ENCODE results near the gene PPP1R12B.
"Not testable (repeated sequence)": the region's sequence is repeated elsewhere in the genome, so short reads cannot be mapped to it uniquely, and the experiment has no call there.

Gene PPP1R12B

DNA sequence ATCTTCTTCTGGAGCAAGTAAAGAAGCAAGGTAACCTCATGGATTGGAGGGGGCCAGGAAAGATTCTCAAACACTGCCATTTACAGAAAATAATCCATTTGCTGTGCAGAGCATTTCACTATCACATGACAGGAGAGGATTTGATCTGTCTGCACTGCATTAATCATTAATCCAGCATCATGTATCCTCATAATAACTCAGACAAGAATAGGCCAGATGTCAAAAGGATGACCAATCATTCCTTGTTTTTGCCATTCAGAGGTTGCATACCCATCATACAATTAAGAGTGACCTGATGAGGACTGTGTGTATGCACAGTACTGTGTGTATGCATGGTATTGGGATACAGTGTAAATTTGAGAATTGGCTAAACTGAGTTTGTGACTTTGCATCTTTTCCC, 74.2 kb downstream of the PPP1R12B start:
- H3K4me3 ChIP-seq (ENCODE audit: low read depth, low read length); H3K27me3 ChIP-seq (ENCODE audit: control insufficient read depth, insufficient read depth, low read length); H3K4me1 ChIP-seq; H2AFZ ChIP-seq; H3K79me2 ChIP-seq; H3K27ac ChIP-seq; H3K9me3 ChIP-seq (ENCODE audit: control insufficient read depth, low read length); H3K9ac ChIP-seq; H3K36me3 ChIP-seq (ENCODE audit: control insufficient read depth, insufficient read depth, low read length); H3K4me2 ChIP-seq (ENCODE audit: low read length): not testable (repeated sequence)

DNA sequence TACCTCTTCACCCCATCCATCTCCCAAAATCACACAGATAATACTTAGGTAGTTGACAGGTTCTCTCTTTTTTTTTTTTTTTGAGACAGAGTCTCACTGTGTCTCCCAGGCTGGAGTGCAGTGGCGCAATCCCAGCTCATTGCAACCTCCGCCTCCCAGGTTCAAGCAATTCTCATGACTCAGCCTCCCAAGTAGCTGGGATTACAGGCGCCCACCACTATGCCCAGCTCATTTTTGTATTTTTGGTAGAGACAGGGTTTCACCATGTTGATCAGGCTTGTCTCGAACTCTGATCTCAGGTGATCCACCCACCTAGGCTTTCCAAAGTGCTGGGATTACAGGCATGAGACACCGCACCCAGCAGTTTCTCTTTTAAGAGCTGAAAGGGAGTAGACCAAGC, 75.8 kb downstream of the PPP1R12B start:
- not testable (repeated sequence) for H3K36me3 ChIP-seq (ENCODE audit: control insufficient read depth, insufficient read depth, low read length); H3K79me2 ChIP-seq; H3K27ac ChIP-seq; H3K9ac ChIP-seq; H3K4me3 ChIP-seq (ENCODE audit: low read depth, low read length); H3K4me1 ChIP-seq; H2AFZ ChIP-seq; H3K4me2 ChIP-seq (ENCODE audit: low read length); H3K9me3 ChIP-seq (ENCODE audit: control insufficient read depth, low read length); H3K27me3 ChIP-seq (ENCODE audit: control insufficient read depth, insufficient read depth, low read length)

GRCh38 chr1:202430111-202430510, 81.6 kb downstream of the PPP1R12B start:
- H3K4me2 ChIP-seq (ENCODE audit: low read length); H3K36me3 ChIP-seq (ENCODE audit: control insufficient read depth, insufficient read depth, low read length); H3K27ac ChIP-seq; H3K79me2 ChIP-seq; H3K9me3 ChIP-seq (ENCODE audit: control insufficient read depth, low read length); H2AFZ ChIP-seq; H3K4me3 ChIP-seq (ENCODE audit: low read depth, low read length); H3K27me3 ChIP-seq (ENCODE audit: control insufficient read depth, insufficient read depth, low read length); H3K9ac ChIP-seq; H3K4me1 ChIP-seq: not testable (repeated sequence)

- H3K9ac ChIP-seq; H2AFZ ChIP-seq; H3K4me3 ChIP-seq (ENCODE audit: low read depth, low read length); H3K4me1 ChIP-seq; H3K36me3 ChIP-seq (ENCODE audit: control insufficient read depth, insufficient read depth, low read length); H3K4me2 ChIP-seq (ENCODE audit: low read length); H3K27me3 ChIP-seq (ENCODE audit: control insufficient read depth, insufficient read depth, low read length); H3K27ac ChIP-seq; H3K9me3 ChIP-seq (ENCODE audit: control insufficient read depth, low read length); H3K79me2 ChIP-seq: not testable (repeated sequence)
These were observed 83.8 kb downstream of the PPP1R12B start for GRCh38 chr1:202432338-202432737.

DNA sequence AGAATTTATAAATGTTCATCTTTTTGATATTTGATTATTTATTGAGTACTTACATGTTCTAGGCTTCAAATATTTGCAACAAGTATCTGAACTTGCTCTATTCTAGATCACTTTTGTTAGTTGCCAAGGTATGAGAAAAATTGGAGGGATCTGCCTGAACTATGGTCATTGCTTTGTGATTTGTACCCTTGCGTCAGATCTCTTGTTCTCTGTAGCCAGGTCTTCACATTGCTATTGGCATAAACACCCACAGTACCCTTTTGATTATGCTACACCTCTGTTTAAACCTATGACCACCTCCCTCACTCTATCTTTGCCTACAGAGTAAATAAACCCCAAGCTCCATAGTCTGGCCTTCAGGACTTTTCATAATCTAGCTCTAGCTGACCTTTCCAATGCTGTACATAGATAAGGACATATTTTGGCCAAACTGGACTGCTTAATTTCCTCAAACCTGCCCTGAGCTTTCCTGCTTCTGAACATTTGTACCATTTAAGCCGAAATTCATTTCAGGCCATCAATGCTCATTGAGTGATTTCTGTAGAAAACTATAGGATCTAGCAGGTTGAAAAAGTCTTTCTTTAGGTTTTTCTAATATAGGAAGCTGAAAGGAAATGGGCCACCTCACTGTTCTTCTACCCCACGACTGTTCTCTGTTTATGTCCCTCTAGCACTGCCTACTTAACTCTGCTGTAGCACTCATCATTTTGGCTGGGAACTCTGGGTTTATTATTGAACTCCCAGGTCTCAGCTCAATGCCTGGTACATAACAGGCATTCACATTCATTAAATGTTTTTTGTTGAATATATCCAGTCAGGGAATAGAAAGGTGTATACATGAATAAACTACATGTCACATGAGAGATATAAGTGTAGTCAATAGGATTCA, 84.9 kb downstream of the PPP1R12B start:
- H3K4me2 ChIP-seq (ENCODE audit: low read length) = no peak overlapping the region
- no peaks in the 10 kb centered on the region for H3K4me1 ChIP-seq
- H3K27ac ChIP-seq = no peak overlapping the region
- H3K27me3 ChIP-seq (ENCODE audit: control insufficient read depth, insufficient read depth, low read length) = no peaks in the 10 kb centered on the region
- H3K9me3 ChIP-seq (ENCODE audit: control insufficient read depth, low read length) = no peaks in the 10 kb centered on the region
- no peaks in the 10 kb centered on the region for H3K79me2 ChIP-seq
- H3K4me3 ChIP-seq (ENCODE audit: low read depth, low read length) = no peak overlapping the region
- H2AFZ ChIP-seq = no peak overlapping the region
- TF ChIP-seq CTCF (IDR thresholded peaks at IDR 0.05) = no peak
- no peak overlapping the region for H3K9ac ChIP-seq
- no peaks in the 10 kb centered on the region for H3K36me3 ChIP-seq (ENCODE audit: control insufficient read depth, insufficient read depth, low read length)

- H3K27me3 ChIP-seq (ENCODE audit: control insufficient read depth, insufficient read depth, low read length) = no peaks in the 10 kb centered on the region
- no peaks in the 10 kb centered on the region for H3K79me2 ChIP-seq
- TF ChIP-seq CTCF (IDR thresholded peaks at IDR 0.05) = no peak
- H3K9ac ChIP-seq = no peak overlapping the region
- no peaks in the 10 kb centered on the region for H3K9me3 ChIP-seq (ENCODE audit: control insufficient read depth, low read length)
- H3K4me3 ChIP-seq (ENCODE audit: low read depth, low read length) = no peak overlapping the region
- H3K4me1 ChIP-seq = no peaks in the 10 kb centered on the region
- no peak overlapping the region for H2AFZ ChIP-seq
- no peak overlapping the region for H3K4me2 ChIP-seq (ENCODE audit: low read length)
- no peaks in the 10 kb centered on the region for H3K36me3 ChIP-seq (ENCODE audit: control insufficient read depth, insufficient read depth, low read length)
- H3K27ac ChIP-seq = no peak overlapping the region
These were observed 85.6 kb downstream of the PPP1R12B start for GRCh38 chr1:202434059-202434458.

Measured in parathyroid adenoma (tissue), 2 donors.